HCT116 (cell line): ENCODE data around the gene GP1BB. TPM values are rescaled to one million over a fixed set of nuclear protein-coding genes. Genes with fewer than 3 reads are reported as not detected.

Source experiments
- ATAC-seq: fragments of 200-7000 bp; cut with Tn5 transposase; 2 replicates; pipeline ENCODE4 v1.9.1; 2020; ENCODE audit warnings: mild to moderate bottlenecking, moderate library complexity
- BruUV-seq: library from RNA; stranded (reverse); fragments of 400-500 nt; replicated peaks from 2 replicates; lab custom pipeline; 2021; lab: Mats Ljungman, UMichigan
- CTCF ChIA-PET: fragments of 300-600 bp; sonication (Branson Sonifier 250); formaldehyde crosslinking; loops from one replicate; lab custom pipeline; 2021; ENCODE audit warnings: antibody characterized with exemption; lab: Charles Lee
- POLR2A ChIA-PET: fragments of 300-600, 350-600 bp; sonication (Branson Sonifier 250); formaldehyde crosslinking; loops from one replicate; lab custom pipeline; 2021; ENCODE audit warnings: antibody characterized with exemption; lab: Charles Lee
- RAD21 ChIA-PET, 2 experiments: fragments of 300-600 bp; sonication (Branson Sonifier 250); formaldehyde crosslinking; loops; one replicate each; lab custom pipeline; 2023; ENCODE audit warnings: low total read pairs in 2 of 2; ENCODE audit not compliant: uncharacterized antibody in 2 of 2, unreplicated experiment in 2 of 2, low non-redundant PET in 1 of 2; lab: Charles Lee
- DNase-seq: peaks from one replicate; pipeline ENCODE4 v3.0.0-alpha.2; 2010; ENCODE audit warnings: low read depth, low spot score
- H2AFZ ChIP-seq: fragments of 200-600 bp; shearing (Covaris generic), sonication (generic); 2 replicates; pipeline ENCODE4 v1.6.1; 2017; ENCODE audit warnings: low read depth, mixed run types, mixed read lengths, antibody characterized with exemption, low read length; ENCODE audit not compliant: poor library complexity, severe bottlenecking
- H3K27ac ChIP-seq: 2 replicates; pipeline ENCODE4 v1.5.1; 2012; ENCODE audit warnings: low read depth, low read length
- H3K27me3 ChIP-seq: fragments of 200-600 bp; sonication (generic); 2 replicates; pipeline ENCODE4 v1.6.1; 2016; ENCODE audit warnings: mixed run types, low read length, mixed read lengths; ENCODE audit not compliant: insufficient read depth
- H3K36me3 ChIP-seq, 2 experiments: fragments of 200-500 bp in 1 of 2; fragments of 200-600 bp in 1 of 2; sonication (Bioruptor generic) in 1 of 2; sonication (generic) in 1 of 2; 2 replicates each; pipeline versions ENCODE4 v1.5.1 to v1.6.1; 2014 to 2016; ENCODE audit warnings: low read length in 2 of 2, inconsistent platforms in 1 of 2, mixed read lengths in 1 of 2, mixed run types in 1 of 2; ENCODE audit not compliant: insufficient read depth in 2 of 2, control insufficient read depth in 1 of 2
- H3K4me1 ChIP-seq, 2 experiments: fragments of 200-600 bp in 1 of 2; sonication (generic) in 1 of 2; 2 replicates each; pipeline versions ENCODE4 v1.5.1 to v1.6.1; 2012 to 2017; ENCODE audit warnings: low read length in 2 of 2, inconsistent platforms in 1 of 2, mild to moderate bottlenecking in 1 of 2, mixed read lengths in 1 of 2, mixed run types in 1 of 2, moderate library complexity in 1 of 2; ENCODE audit not compliant: insufficient read depth in 2 of 2, control insufficient read depth in 1 of 2
- H3K4me2 ChIP-seq: fragments of 200-600 bp; sonication (generic); 2 replicates; pipeline ENCODE4 v1.6.1; 2017; ENCODE audit warnings: mixed run types, low read length, mixed read lengths
- H3K4me3 ChIP-seq, 2 experiments: fragments of 200-600 bp in 1 of 2; sonication (generic) in 1 of 2; replicated peaks in 1 of 2; 2 replicates each; pipeline ENCODE4 v1.5.1; 2011 to 2016; ENCODE audit warnings: low read length in 2 of 2, control low read depth in 1 of 2, low read depth in 1 of 2, mild to moderate bottlenecking in 1 of 2, mixed read lengths in 1 of 2, mixed run types in 1 of 2
- H3K79me2 ChIP-seq: fragments of 200-600 bp; sonication (generic); 2 replicates; pipeline ENCODE4 v1.6.1; 2017; ENCODE audit warnings: mild to moderate bottlenecking, mixed run types, low read length, moderate library complexity, mixed read lengths; ENCODE audit not compliant: insufficient read depth
- H3K9ac ChIP-seq: fragments of 200-600 bp; sonication (generic); 2 replicates; pipeline ENCODE4 v1.6.1; 2016; ENCODE audit warnings: low read length, mixed read lengths
- H3K9me2 ChIP-seq: fragments of 200-600 bp; sonication (generic), shearing (Covaris generic); 2 replicates; pipeline ENCODE4 v1.6.1; 2017; ENCODE audit warnings: mixed run types, mild to moderate bottlenecking, moderate library complexity; ENCODE audit not compliant: insufficient read depth
- H3K9me3 ChIP-seq, 2 experiments: fragments of 200-500 bp in 1 of 2; fragments of 200-600 bp in 1 of 2; sonication (Bioruptor generic) in 1 of 2; sonication (generic) in 1 of 2; 2 replicates each; pipeline ENCODE4 v1.6.1; 2014 to 2017; ENCODE audit warnings: low read length in 2 of 2, mixed read lengths in 2 of 2, inconsistent platforms in 1 of 2, low read depth in 1 of 2, mild to moderate bottlenecking in 1 of 2, mixed run types in 1 of 2, moderate library complexity in 1 of 2; ENCODE audit not compliant: control insufficient read depth in 1 of 2, insufficient read depth in 1 of 2
- H4K20me1 ChIP-seq: fragments of 200-600 bp; sonication (generic), shearing (Covaris generic); 2 replicates; pipeline ENCODE4 v1.6.1; 2017; ENCODE audit warnings: mixed run types, mild to moderate bottlenecking, moderate library complexity; ENCODE audit not compliant: insufficient read depth
- CEBPB ChIP-seq: IDR thresholded peaks from 2 replicates; pipeline ENCODE4 v1.6.1; 2012; ENCODE audit warnings: low read depth
- EGR1 ChIP-seq: IDR thresholded peaks from 2 replicates; pipeline ENCODE4 v1.6.1; 2012; ENCODE audit warnings: low read depth
- POLR2A ChIP-seq: IDR thresholded peaks from 2 replicates; pipeline ENCODE4 v1.7.0; 2011; ENCODE audit warnings: borderline replicate concordance; ENCODE audit not compliant: insufficient read depth, insufficient read length; ENCODE audit errors: extremely low read depth
- POLR2AphosphoS5 ChIP-seq: IDR thresholded peaks from 2 replicates; pipeline ENCODE4 v1.6.1; 2011; ENCODE audit warnings: mild to moderate bottlenecking, low read depth, low read length, moderate library complexity
- RAD21 ChIP-seq: IDR thresholded peaks from 2 replicates; pipeline ENCODE4 v1.6.1; 2012; ENCODE audit warnings: low read depth, mild to moderate bottlenecking
- ZFX ChIP-seq: fragments of 450-650 bp; IDR thresholded peaks from 2 replicates; pipeline ENCODE4 v1.6.1; 2017
- intact Hi-C: fragments of 100-400 bp; cut with micrococcal nuclease; formaldehyde crosslinking; loops from 2 replicates; pipeline ENCODE4 v1.10.0; 2022
- total RNA-seq: library from RNA; stranded (reverse); gene quantifications from one replicate; pipeline ENCODE4 v1.2.1, GENCODE V29; 2021; ENCODE audit not compliant: unreplicated experiment
- TF ChIP-seq, protein P1 (sequence below): IDR thresholded peaks from 2 replicates; pipeline ENCODE4 v1.6.1; 2011; ENCODE audit warnings: mild to moderate bottlenecking, low read length, moderate library complexity; ENCODE audit not compliant: insufficient replicate concordance; ENCODE audit errors: extremely low read depth
- TF ChIP-seq, protein P2 (sequence below), 3 experiments: fragments of 200-600 bp in 1 of 3; sonication (generic) in 1 of 3; IDR thresholded peaks in 2 of 3; conservative IDR thresholded peaks in 1 of 3; 2 replicates each; pipeline ENCODE4 v1.5.1; 2012 to 2017; ENCODE audit warnings: low read depth in 2 of 3, low read length in 2 of 3, antibody characterized with exemption in 1 of 3, borderline replicate concordance in 1 of 3, control low read depth in 1 of 3, mild to moderate bottlenecking in 1 of 3, mixed read lengths in 1 of 3, mixed run types in 1 of 3, moderate library complexity in 1 of 3; ENCODE audit not compliant: insufficient read depth in 1 of 3

GP1BB gene
- total RNA-seq, 1 experiment from 2014 or later = 4.8 TPM

DNA sequence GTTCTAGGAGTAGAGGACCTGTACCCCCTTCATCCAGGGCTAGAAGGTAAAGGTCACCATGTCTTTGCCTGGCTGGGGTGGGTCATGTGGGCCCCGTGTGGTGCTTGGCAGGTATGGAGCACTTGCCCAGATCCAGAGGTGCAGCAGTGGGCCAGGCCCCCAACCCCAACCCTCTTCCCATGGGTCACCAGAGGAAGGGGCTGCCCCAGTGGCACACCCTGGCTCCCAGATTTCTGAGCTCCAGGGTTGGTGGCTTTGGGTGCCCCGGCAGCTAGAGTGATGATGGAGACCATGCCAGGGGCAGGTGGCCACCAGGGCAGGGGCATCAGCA, 2.4 kb upstream of the GP1BB start:
- no peaks in the 10 kb centered on the region for H3K27me3 ChIP-seq
- ATAC-seq = no peak
- H3K9ac ChIP-seq = no peak overlapping the region
- H3K79me2 ChIP-seq = no peaks in the 10 kb centered on the region
- DNase-seq = no peak
- TF ChIP-seq ZFX = no peak
- no peak for TF ChIP-seq RAD21
- TF ChIP-seq EGR1 = no peak
- TF ChIP-seq POLR2A = no peak
- no peak for TF ChIP-seq POLR2AphosphoS5
- TF ChIP-seq, protein P1, sequence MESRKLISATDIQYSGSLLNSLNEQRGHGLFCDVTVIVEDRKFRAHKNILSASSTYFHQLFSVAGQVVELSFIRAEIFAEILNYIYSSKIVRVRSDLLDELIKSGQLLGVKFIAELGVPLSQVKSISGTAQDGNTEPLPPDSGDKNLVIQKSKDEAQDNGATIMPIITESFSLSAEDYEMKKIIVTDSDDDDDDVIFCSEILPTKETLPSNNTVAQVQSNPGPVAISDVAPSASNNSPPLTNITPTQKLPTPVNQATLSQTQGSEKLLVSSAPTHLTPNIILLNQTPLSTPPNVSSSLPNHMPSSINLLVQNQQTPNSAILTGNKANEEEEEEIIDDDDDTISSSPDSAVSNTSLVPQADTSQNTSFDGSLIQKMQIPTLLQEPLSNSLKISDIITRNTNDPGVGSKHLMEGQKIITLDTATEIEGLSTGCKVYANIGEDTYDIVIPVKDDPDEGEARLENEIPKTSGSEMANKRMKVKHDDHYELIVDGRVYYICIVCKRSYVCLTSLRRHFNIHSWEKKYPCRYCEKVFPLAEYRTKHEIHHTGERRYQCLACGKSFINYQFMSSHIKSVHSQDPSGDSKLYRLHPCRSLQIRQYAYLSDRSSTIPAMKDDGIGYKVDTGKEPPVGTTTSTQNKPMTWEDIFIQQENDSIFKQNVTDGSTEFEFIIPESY = no peak
- ChIA-PET RAD21 (no interaction called here), POLR2A (no interaction called here), CTCF (no interaction called here)
- no peaks in the 10 kb centered on the region for H3K9me2 ChIP-seq
- H3K4me1 ChIP-seq = peaks cover 17 to 31% of the 10 kb centered on the region in 2 experiments
- no peak overlapping the region for H3K27ac ChIP-seq
- intact Hi-C loops = no loop called here
- H2AFZ ChIP-seq = no peak overlapping the region
- BruUV-seq = no TSS peak
- no peak overlapping the region for H3K4me2 ChIP-seq
- no peak overlapping the region for H3K4me3 ChIP-seq
- H3K36me3 ChIP-seq = no peaks in the 10 kb centered on the region; a peak in 1 of 4 replicates
- H4K20me1 ChIP-seq = no peaks in the 10 kb centered on the region
- no peaks in the 10 kb centered on the region for H3K9me3 ChIP-seq

DNA sequence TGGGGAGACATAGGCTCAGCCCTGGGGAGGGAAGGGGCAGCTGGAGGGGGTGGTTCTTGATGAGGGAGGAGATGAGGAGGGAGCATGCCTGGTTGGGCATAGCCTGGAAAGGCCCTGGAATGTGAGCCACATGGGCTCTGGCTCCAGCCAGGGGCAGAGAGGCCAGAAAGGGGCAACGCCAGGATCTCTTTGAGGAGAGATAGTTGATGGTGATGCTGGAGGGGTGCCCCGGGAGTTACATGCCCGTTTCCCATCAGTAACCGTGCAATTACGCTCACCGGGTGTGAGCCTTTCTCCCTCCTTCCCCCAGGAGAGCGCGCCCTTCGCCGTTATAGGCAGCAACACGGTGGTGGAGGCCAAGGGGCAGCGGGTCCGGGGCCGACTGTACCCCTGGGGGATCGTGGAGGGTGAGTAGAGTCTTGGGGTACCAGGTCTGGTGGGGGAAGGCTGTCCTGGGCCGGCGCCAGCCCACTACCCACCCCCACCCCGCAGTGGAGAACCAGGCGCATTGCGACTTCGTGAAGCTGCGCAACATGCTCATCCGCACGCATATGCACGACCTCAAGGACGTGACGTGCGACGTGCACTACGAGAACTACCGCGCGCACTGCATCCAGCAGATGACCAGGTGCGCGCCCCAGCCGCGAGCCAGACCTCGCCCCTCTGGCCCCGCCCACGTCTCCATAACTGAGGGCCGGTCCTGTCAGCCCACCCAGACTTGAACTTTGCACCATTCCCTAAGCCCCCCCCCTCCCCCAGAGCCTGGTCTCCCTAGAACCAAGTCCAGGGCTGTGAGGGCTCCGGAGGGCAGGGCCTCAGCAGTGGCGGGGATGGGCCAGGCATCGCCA, 1.8 kb upstream of the GP1BB start:
- ChIA-PET RAD21 (no interaction called here), CTCF (no interaction called here), POLR2A (no interaction called here)
- no peaks in the 10 kb centered on the region for H3K79me2 ChIP-seq
- H3K27ac ChIP-seq = no peak overlapping the region
- H3K9ac ChIP-seq = no peak overlapping the region
- intact Hi-C loops = no loop called here
- H3K36me3 ChIP-seq = no peaks in the 10 kb centered on the region; a peak in 1 of 4 replicates
- H3K4me1 ChIP-seq = peaks cover 17 to 31% of the 10 kb centered on the region in 2 experiments
- no peaks in the 10 kb centered on the region for H3K9me2 ChIP-seq
- H2AFZ ChIP-seq = no peak overlapping the region
- H4K20me1 ChIP-seq = no peaks in the 10 kb centered on the region
- H3K4me2 ChIP-seq = no peak overlapping the region
- no peaks in the 10 kb centered on the region for H3K27me3 ChIP-seq
- TF ChIP-seq, protein P2, sequence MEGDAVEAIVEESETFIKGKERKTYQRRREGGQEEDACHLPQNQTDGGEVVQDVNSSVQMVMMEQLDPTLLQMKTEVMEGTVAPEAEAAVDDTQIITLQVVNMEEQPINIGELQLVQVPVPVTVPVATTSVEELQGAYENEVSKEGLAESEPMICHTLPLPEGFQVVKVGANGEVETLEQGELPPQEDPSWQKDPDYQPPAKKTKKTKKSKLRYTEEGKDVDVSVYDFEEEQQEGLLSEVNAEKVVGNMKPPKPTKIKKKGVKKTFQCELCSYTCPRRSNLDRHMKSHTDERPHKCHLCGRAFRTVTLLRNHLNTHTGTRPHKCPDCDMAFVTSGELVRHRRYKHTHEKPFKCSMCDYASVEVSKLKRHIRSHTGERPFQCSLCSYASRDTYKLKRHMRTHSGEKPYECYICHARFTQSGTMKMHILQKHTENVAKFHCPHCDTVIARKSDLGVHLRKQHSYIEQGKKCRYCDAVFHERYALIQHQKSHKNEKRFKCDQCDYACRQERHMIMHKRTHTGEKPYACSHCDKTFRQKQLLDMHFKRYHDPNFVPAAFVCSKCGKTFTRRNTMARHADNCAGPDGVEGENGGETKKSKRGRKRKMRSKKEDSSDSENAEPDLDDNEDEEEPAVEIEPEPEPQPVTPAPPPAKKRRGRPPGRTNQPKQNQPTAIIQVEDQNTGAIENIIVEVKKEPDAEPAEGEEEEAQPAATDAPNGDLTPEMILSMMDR (IDR thresholded peaks at IDR 0.05 in 2 of 3, conservative IDR thresholded peaks at IDR 0.05 in 1 of 3; ENCODE audit: borderline replicate concordance in 1 of 3, insufficient read depth in 1 of 3, low read depth in 2 of 3, low read length in 2 of 3) = no peak
- TF ChIP-seq RAD21 (no peak), ZFX (no peak), CEBPB (no peak)
- TF ChIP-seq, protein P1 = no peak
- no peaks in the 10 kb centered on the region for H3K9me3 ChIP-seq
- no peak for DNase-seq
- ATAC-seq = no peak
- no peak overlapping the region for H3K4me3 ChIP-seq
- no TSS peak for BruUV-seq
